GM12875 (cell line): ENCODE results near the gene ZC3H15.

Source experiments
- H3K4me3 ChIP-seq: one replicate; pipeline ENCODE4 v1.5.1; 2011; ENCODE audit warnings: low read depth, low read length, control low read depth
- CTCF ChIP-seq: IDR thresholded peaks from 2 replicates; pipeline ENCODE4 v1.5.1; 2011; ENCODE audit warnings: low read depth, mild to moderate bottlenecking, control low read depth, inconsistent platforms, low read length, moderate library complexity, borderline replicate concordance; ENCODE audit not compliant: insufficient read depth

ZC3H15 gene

GRCh38 chr2:186531257-186531775, 45.3 kb downstream of the ZC3H15 start:
- H3K4me3 ChIP-seq: no peak overlapping the region
- TF ChIP-seq CTCF: no peak

- TF ChIP-seq CTCF: no peak
- H3K4me3 ChIP-seq: no peak overlapping the region
These were observed 46.8 kb downstream of the ZC3H15 start for GRCh38 chr2:186532891-186533290.

GRCh38 chr2:186533717-186534116, 47.7 kb downstream of the ZC3H15 start:
- TF ChIP-seq CTCF: no peak
- H3K4me3 ChIP-seq: no peak overlapping the region

- H3K4me3 ChIP-seq: no peak overlapping the region
- TF ChIP-seq CTCF: no peak
These were observed 48.3 kb downstream of the ZC3H15 start for GRCh38 chr2:186534406-186534805.

- no peak for TF ChIP-seq CTCF
- no peak overlapping the region for H3K4me3 ChIP-seq
These were observed 49.8 kb downstream of the ZC3H15 start for GRCh38 chr2:186535861-186536260.

GRCh38 chr2:186537019-186537418, 51.0 kb downstream of the ZC3H15 start:
- H3K4me3 ChIP-seq: no peak overlapping the region
- no peak for TF ChIP-seq CTCF

- TF ChIP-seq CTCF: no peak
- no peak overlapping the region for H3K4me3 ChIP-seq
These were observed 54.9 kb downstream of the ZC3H15 start for GRCh38 chr2:186540941-186541340.
